Islet precursor cell (in vitro differentiated cells): ENCODE measurements around the gene GRID1.
A peak's percentile ranks its signal among the peaks of the same experiment; 100 is the strongest.

Experiments used
- DNase-seq: peaks from one replicate; pipeline ENCODE4 v3.0.0-alpha.2; 2018

GRID1 gene

DNA sequence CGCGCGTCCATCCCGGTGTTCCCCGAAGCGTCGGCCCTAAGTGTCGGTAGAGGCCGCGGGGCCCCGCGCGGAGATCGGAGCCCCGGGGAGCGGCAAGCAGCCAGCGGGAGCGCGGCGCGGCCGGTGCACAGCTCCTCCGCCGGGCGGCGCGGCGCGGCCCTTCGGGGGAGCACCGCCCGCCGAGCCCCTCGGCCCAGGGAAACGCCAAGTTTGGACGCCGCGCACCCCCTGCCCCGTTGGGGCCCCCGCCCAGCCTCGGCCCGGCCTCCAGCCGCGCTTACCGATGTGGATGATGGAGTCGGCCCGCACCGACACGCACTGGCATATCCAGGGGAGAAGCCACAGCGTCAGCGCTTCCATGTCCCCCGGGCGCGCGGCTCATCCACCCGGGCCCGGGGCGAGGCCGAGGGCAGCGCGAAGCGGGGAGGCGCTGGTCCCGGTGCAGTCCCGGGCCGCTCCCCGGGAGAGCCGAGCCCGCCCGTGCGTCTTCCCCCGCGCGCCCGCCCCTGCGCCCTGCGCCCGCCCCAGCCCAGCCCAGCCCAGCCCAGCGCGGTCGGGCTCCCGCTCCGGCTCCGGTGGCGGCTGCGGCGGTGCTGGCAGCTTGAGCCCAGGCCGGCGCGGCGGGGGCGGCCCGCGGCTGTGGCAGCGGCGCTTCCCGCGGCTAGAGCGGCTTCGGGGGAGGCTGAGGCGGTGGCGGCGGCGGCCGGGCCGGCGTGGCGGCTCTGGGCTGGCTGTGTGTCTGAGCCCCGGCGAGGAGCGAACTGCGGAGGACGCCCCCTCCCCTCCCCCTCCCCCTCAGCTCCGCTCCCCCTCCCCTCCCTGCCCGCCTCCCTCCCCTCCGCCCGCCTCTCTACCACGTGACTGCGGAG is at the start of gene GRID1:
Gene GRID1, minus strand, starts transcription at position 763 of the 869 bp plus-strand sequence.
- DNase-seq, result peak; percentile 72

DNA sequence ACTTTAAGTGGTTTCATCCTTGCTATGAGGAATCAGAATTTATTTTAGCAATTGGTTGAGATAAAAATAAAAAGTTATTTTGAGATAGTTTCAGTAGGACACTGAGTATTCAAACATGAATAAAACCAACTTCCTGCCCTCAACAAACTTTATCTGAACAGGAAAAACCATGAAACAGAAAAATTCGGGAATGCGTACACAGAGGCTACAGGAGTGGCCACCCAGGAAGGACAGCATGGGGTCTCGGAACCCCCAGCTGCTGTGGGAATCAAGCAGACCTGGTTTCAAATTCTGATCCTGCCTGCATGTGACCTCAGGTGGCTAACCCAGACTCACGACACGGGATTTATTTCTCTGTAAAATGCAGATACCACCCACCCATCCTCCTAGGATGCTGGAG is 49.0 kb upstream of the GRID1 start:
- no peak for DNase-seq

DNA sequence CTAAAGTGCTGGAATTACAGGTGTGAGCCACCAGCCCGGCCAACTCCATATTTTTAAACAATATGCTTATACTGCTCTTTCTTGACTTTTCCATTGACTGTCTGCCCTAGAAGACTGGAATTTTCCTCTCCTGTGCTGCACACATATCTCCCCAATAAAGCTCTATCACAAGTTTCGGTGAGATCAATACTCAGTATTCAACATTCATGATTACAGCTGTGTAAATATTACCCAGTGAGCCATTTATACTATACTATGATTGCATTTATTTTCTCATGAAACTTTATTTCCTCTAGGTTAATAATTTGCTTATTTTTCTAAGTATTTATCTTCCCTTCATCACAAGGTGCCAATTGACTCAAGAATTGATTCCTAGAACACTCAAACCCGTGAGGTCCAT is 48.5 kb upstream of the GRID1 start:
- no peak for DNase-seq

DNA sequence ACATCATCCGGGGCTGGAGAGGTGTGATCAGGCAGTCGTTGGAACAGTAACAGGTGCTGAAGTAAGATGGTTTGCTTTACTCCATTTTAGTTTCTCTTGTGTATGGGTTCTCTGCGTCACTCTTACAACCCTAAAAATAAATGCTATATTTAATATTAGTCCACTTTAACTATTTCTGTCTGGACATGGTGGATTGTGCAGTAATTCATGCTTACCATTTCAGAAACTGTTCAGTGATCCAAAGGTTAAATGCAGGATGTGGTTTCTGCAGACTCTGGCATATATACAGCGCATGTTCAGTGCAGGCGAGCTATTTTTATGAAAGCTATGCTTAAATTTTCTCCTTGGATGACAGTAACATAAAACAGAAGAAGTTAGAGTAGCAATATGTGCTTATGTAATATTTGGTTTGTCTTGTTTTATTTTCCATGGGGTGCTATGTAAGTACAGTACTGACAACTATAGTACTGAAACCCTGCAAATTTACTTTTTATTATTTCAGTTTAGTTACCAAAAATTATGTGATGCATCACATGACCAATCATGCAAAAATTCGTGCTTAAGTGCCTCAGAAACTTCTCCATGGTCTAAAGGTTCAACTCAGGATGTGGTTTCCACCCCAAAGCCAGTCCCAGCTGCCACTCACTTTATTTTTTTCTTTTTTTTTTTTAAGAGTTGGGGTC is 46.6 kb upstream of the GRID1 start:
- DNase-seq, result no peak

DNA sequence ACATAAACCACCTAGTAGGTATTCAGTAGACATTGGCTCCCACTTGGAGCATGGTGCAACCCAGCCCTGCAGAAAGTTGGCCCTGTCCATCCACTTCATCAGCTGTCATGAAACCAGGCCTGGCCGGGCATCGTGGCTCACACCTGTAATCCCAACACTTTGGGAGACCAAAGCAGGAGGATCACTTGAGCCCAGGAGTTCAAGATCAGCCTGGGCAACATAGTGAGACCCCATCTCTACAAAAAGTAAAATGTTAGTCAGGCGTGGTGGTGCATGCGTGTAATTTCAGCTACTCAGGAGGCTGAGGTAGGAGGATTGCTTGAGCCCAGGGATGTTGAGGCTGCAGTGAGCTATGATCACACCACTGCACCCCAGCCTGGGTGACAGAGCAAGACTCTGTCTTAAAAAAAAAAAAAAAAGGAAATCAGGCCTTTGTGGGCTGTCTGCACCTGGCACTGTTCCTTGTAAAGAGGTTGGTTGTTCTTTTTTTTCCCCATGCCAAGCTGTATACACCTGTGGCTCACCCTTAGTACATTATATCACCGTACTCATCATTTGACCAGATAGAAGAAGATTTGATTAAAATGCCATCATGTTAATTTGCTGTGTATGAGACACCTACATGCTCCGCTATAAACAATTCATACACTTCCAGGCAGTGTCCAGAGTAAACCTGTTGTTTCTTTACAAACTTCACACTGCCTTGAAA is 45.4 kb upstream of the GRID1 start:
- DNase-seq, result no peak

DNA sequence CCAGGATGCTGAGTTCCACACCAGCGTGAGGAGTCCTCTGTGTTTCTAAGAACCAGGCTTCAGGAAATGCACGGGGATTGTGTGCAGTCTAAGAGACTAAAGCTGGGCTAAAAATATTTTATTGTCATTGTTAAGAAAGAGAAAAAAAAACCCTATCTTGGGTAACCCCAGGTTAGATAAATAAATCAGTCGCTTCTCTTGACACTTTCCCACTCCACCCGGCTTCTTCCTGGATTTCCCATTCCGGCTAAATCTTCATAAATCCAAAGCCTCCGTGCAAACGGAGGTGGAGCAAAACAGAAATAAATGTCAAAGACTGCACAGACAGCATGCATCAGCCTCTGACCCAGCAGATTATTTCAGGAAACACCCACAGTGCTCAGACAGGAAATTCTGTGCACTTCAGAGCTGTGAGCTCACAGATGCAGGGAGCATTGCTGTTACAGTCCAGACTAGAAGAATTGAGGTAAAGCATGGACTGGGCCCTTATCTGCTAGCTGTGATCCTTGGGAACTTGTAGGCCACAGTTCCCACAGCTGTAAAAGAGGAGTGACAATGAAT is 44.8 kb upstream of the GRID1 start:
- no peak for DNase-seq

DNA sequence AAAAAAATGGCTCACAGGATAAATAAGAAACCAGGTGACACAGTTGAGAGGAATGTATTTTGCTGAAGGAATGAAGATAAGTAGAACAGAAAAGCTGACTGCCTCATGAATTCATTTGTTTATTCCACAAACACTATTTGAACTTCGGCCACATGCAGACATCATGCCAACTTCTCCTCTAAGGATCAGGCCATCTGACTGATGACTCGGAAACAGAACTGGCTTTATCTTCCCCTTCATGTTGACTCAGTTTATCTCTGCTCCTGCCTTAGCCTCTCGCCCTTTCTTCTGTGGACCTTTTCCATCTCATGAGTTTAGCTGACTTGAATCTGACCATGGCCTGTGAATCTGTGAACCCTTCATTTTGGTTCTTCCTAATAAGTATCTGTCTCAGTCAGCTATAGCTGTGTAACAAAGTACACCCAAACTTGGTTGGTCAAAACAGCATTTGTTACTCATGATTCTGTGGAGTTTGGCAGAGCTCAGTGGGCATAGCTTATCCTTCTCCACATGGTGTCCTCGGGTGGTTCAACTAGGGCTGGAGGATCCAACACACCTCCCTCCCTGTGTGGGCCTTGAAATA is 44.0 kb upstream of the GRID1 start:
- DNase-seq, result no peak

DNA sequence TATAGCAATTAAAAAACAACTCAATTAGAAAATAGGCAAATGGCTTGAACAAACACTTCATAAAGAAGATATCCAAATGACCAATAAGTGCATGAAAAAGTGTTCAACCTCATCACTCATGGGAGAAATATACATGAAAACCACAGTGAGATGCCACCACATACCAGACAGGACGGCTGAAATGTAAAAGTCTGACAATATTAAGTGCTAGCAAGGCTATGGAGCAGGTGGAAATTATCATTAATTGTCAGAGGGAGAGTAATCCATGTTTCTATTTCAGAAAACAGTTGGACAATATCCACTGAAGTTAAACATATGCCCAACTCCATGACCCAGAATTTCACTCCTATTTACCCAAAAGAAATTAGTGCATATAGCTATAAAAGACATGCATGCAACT is 42.6 kb upstream of the GRID1 start:
- no peak for DNase-seq

DNA sequence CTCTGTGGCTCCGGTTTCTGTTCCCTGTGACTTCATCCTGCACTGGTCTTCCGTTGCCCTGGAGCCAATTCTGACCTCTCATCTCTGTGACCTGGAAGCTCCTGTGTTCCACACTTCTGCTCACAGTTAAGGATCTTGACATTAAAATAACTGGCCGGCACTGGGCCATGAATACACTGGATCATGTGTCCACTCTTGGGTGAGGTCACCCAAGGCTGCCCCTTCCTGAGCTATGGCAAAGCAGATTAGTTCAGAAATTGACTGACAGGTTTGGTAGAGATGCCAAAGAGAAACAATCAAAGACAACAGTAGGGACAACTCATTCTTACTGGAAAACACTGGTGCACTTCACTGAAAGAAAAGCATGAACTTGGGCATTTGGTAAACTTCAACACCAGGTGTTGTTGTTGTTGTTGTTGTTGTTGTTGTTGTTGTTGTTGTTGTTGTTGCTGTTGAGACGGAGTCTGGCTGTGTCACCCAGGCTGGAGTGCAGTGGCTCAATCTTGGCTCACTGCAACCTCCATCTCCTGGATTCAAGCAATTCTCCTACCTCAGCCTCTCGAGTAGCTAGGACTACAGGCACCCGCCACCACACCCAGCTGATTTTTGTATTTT is 36.7 kb upstream of the GRID1 start:
- no peak for DNase-seq

DNA sequence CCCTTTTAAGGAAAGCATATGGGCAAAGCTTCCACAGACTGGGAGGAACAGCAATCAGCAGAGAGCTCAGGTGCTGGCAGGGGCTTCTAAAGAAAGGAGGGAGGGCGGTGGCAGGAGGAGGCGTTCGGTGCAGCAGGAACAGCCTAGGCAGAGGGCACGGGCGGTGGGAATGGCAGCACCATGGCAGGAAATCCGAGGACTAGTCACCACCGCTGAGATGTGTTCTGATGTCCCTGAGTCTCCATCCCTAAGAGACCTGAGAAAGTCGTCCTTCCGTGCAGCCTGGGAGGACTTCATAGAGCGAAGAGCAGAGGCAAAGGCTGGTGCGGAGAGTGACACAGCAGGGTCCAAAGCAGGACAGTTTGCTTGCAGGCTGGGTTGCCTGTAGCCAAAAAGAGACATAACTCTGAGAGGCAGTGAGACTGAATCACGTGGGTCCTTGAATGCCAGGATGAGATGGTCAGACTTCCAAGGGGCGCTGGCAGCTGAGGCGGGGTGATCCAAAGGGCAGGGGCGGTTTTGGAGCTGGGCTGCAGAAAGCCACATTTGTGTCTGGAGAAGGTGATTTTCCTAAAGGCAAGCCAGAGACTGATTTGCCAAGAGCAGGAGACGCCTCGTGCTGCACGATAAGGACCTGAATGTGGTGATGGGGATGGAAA is 35.8 kb upstream of the GRID1 start:
- DNase-seq, result no peak

DNA sequence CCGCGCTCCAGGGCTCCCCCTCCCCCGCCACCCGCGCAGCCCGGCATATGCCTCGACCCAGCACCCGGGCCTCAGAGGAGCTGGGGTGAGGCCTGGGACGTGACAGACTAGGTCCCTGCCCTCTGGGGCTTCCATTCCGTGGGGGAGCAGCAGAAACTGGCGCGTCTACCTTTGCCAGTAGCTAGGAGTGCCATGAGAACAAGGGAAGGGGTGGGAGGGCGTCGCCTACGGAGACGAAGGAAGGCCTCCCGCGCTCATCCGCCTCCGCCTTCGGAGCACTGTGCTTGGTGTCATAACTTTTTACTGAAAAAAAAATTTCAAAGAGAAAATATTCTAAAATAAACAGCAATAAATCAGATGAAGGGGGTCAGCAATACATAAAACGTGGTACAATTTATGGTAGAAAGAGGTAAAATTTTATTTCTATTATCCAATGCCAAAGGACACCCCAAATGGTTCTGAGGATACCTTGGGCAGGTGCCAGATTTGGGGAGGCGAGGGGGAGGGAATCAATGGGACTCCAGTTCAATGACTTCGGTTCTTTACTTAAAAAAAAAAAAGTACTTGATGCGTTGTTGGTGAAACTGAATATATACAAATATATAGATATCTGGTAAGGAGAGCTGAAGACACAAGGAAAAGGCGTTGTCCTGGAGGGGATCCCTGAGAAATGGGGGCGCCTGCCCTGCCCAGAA is 35.1 kb upstream of the GRID1 start:
- DNase-seq, result no peak

DNA sequence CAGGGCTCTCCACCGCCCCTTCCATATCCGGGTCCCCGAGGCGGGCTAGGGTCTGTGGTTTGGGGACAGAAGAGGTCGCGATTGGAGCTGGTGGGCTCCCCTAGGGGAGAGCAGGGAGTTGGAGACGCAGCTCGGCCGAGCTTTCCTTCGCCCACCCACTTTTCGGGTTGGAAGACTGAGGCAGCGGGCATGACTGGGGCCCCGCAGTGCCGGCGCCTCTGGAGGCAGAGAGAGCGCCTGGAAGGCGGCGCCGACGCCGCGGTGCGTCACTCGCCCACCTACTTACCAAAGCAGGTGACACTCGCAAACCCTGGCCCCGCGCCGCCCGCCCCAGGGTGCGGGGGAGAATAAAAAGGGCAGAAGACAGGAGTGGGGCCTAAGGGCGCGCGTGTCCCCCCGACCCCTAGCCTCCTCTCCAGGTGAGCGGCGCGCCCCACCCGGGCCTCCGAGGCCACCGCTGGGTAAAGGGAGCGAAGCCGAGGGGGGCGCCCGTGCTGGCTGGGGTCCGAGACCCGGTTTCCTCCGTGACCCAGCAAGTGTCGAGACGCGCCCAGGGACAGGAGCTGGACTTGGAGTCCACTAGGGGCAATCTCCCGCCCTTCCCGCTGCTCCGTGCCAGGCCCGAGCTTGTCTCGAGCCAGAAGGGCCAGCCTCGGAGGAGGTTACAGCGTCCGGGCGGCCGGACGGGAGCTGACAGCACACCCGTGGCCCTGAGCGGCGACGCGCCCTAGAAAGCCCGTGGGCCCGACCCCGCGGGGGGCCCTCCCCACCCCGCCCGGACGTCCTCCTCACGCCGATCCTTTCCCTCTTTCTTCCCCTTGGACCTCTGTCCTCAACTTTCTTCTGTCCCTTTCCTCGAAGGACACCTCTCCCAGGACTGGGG is 34.4 kb upstream of the GRID1 start:
- peak; percentile 79 for DNase-seq

DNA sequence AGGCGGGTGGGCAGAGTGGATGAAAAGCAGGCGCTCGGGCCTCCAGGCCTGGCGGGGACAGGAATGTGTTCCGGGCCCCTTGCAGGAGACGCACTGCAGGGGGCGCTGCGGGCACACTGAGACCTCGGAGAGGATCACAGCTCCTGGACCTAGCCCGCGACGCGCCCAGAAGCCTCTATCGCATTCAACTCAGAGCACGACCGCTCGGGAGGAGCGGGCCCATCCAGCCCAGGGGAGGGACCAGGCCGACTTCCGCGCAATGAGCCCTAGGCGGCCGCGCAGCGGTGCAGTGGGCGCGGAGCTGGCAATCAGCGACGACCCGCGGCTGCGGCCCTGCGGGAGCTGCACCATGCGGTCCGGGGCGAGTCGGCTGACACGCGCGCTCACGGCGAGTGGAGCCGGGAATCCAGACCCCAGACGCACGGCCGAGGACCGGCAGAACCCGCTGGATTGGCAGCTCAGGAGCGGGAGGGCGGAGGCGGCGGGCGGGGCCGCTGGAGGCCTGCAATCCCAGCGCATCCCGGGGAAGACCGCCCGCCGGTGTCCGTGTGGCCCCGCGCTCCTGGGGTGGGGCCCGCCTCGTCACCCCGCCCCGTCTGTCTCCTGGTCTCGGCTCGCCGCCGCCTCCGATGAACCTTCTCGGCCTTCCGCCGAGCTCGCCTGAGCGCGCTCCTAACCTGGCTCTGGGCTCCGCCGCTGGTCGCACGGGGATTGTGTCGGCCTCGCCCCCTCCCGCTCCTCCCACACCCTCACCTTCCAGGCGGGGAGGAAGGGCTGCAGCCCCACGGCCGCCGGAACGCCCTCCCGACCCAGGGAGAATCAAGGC is 33.5 kb upstream of the GRID1 start:
- DNase-seq, result peak; percentile 99

DNA sequence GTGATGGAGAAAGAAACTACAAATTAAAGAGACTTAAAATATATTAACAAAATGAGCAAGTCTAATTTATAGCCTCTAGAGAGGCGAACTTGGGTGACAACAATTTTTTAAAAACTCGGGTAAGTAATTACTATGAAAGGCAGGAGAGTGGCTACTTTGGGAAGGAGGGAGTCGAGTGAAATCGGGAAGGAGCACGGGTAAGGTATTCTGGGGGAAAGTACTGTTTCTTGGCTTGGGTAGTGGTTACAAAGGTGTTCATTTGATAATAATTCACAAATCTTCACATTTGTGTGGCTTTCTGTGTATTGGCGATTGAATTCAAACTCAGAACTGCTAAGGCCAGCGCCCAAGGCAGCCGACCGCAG is 32.9 kb upstream of the GRID1 start:
- no peak for DNase-seq

DNA sequence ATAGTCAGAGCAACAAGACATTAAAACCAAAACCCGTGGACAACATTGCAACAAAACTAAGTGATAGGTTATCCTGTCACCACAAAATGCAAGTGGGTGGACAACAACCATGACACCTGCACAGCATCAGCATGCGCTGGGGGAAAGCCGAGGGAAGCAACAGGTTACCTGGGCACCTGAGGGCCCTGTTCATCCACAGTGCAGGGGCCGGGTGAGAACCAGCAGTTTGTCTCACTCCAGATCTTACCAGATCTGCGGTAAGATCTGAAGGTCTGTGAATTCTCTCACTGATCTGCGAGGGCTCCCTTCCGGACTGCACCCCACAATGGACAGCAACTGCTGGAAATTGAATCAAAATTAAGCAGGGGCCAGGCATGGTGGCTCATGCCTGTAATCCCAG is 30.5 kb upstream of the GRID1 start:
- DNase-seq, result no peak

DNA sequence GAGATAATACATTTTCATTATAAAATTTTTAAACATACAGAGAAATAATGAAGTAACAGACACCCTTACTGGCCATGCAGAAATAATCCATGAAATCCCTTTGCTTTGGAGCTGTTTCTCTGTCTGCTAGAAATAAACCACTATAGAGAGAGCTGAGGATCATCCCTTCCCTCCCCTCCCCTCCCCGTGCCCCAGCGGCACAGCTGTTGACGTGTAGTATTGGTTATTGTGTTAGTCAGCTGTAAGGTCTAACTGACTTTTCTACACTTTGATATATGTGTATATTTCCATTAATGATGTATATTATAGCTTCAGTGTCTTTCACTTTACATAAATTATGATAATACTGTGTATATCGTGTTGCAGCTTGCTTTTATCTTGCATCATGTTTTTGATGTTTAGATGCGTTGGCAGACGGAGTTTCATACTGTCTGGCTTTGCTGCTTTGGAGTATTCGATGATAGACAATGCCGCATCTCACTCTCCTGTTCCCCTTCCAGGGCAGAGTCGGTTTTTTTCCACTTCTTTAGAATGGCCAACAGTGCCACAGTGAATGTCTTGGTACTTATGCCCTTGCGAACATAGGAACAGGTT is 27.4 kb upstream of the GRID1 start:
- no peak for DNase-seq

DNA sequence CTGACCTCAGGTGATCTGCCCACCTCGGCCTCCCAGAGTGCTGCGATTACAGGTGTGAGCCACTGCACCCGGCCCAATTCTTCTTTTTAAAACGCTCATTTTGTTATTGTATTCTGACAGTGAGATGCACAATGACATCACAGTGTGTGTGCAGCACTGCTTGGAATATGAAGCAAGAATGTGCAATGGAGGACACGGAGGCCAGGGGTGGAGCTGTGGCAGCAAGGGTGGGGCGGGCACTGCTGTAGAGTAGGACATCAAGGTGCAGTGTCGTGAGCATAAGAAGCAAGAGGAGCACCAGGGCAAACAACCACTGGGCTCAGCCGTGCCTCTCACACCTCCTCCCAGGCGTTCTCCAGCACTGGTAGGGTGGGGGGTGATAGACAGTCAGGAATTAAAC is 26.8 kb upstream of the GRID1 start:
- DNase-seq, result no peak

DNA sequence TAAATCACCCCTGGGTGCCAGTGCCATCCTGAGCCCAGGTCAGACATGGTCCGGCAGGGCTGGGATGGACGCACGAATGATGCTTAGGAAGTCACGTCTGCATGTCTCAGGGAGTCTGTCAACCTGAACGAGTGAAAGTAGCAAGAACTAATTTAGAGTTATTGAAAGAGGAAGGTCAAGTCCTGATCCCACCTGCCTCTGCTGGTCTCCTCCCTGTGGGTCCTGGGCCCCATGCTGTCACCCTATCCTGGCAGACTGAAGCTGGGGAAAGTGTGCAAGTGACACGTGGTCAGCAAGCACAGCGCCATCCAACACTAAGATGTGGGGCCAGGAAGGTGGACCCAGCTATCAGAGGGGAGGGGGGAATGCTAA is 26.1 kb upstream of the GRID1 start:
- DNase-seq, result no peak
